Progenitor cell of endocrine pancreas (in vitro differentiated cells): Measurements from ENCODE around the gene SLC5A2. TPM values are rescaled to one million over a fixed set of nuclear protein-coding genes. Genes with fewer than 3 reads are reported as not detected.

Source experiments
- DNase-seq: peaks from one replicate; pipeline ENCODE4 v3.0.0; 2021; ENCODE audit warnings: low spot score; ENCODE audit not compliant: unreplicated experiment
- H3K27ac Mint-ChIP-seq: 2 replicates; pipeline ENCODE4 v1.8.0; 2021; ENCODE audit warnings: mild to moderate bottlenecking, moderate library complexity, mixed read lengths
- H3K27me3 Mint-ChIP-seq: 2 replicates; pipeline ENCODE4 v1.8.0; 2021; ENCODE audit warnings: mixed read lengths
- H3K36me3 Mint-ChIP-seq: 2 replicates; pipeline ENCODE4 v1.8.0; 2022; ENCODE audit warnings: mixed read lengths; ENCODE audit not compliant: insufficient read depth
- H3K4me1 Mint-ChIP-seq: 2 replicates; pipeline ENCODE4 v1.8.0; 2021; ENCODE audit warnings: low read depth, mixed read lengths
- H3K4me3 Mint-ChIP-seq: 2 replicates; pipeline ENCODE4 v1.8.0; 2021; ENCODE audit warnings: low read depth, mild to moderate bottlenecking, moderate library complexity, mixed read lengths
- H3K9me3 Mint-ChIP-seq: 2 replicates; pipeline ENCODE4 v1.8.0; 2021; ENCODE audit warnings: low read depth, mixed read lengths
- CTCF ChIP-seq: fragments of 200-600 bp; sonication (generic); IDR thresholded peaks from one replicate; pipeline ENCODE4 v1.5.0; 2021; ENCODE audit warnings: antibody characterized with exemption, mild to moderate bottlenecking; ENCODE audit not compliant: unreplicated experiment
- total RNA-seq: library from RNA; stranded (reverse); gene quantifications from 2 replicates; pipeline ENCODE4 v1.2.1, GENCODE V29; 2021

Gene SLC5A2
- total RNA-seq, 1 donor from 2014 or later: 0.29 TPM

- Mint-ChIP-seq H3K27me3 (peaks cover 16% of the 10 kb centered on the region), H3K4me3 (peak overlapping the region; percentile 62), H3K9me3 (no peaks in the 10 kb centered on the region), H3K36me3 (no peaks in the 10 kb centered on the region), H3K4me1 (peaks cover 3% of the 10 kb centered on the region), H3K27ac (no peak overlapping the region)
- TF ChIP-seq CTCF: no peak
- no peak for DNase-seq
Measured at GRCh38 chr16:31529108-31529936, 46.4 kb downstream of the SLC5A2 start.

GRCh38 chr16:31529937-31530312 is 47.0 kb downstream of the SLC5A2 start:
- Mint-ChIP-seq H3K27ac (no peak overlapping the region), H3K4me3 (peak overlapping the region; percentile 47), H3K4me1 (peaks cover 3% of the 10 kb centered on the region), H3K9me3 (no peaks in the 10 kb centered on the region), H3K36me3 (no peaks in the 10 kb centered on the region), H3K27me3 (peaks cover 12% of the 10 kb centered on the region)
- DNase-seq: no peak
- no peak for TF ChIP-seq CTCF

GRCh38 chr16:31530405-31530804 is 47.5 kb downstream of the SLC5A2 start:
- Mint-ChIP-seq H3K9me3 (no peaks in the 10 kb centered on the region), H3K27me3 (peaks cover 11% of the 10 kb centered on the region), H3K4me1 (peaks cover 3% of the 10 kb centered on the region), H3K36me3 (no peaks in the 10 kb centered on the region), H3K4me3 (no peak overlapping the region), H3K27ac (no peak overlapping the region)
- no peak for DNase-seq
- TF ChIP-seq CTCF: no peak

- no peaks in the 10 kb centered on the region for H3K9me3 Mint-ChIP-seq
- H3K27me3 Mint-ChIP-seq: peaks cover 13% of the 10 kb centered on the region
- H3K27ac Mint-ChIP-seq: no peak overlapping the region
- no peak for TF ChIP-seq CTCF
- H3K4me3 Mint-ChIP-seq: no peak overlapping the region
- no peaks in the 10 kb centered on the region for H3K36me3 Mint-ChIP-seq
- DNase-seq: no peak
- H3K4me1 Mint-ChIP-seq: peaks cover 3% of the 10 kb centered on the region
Measured at GRCh38 chr16:31531096-31531495, 48.2 kb downstream of the SLC5A2 start.

- Mint-ChIP-seq H3K27me3 (peaks cover 5% of the 10 kb centered on the region), H3K36me3 (no peaks in the 10 kb centered on the region), H3K4me1 (peaks cover 3% of the 10 kb centered on the region), H3K4me3 (no peak overlapping the region), H3K27ac (no peak overlapping the region), H3K9me3 (no peaks in the 10 kb centered on the region)
- TF ChIP-seq CTCF: no peak
- no peak for DNase-seq
Measured at GRCh38 chr16:31532120-31532519, 49.2 kb downstream of the SLC5A2 start.
